ENCODE results near the gene RING1. TPM values are rescaled to one million over a fixed set of nuclear protein-coding genes. Genes with fewer than 3 reads are reported as not detected.
A peak's percentile ranks its signal among the peaks of the same experiment; 100 is the strongest.

Gene RING1
- polyA plus RNA-seq, 1 of the 3 experiments (the other 2 are of a cell fraction): 61.3 TPM

GRCh38 chr6:33248932-33249731 is 40.8 kb downstream of the RING1 start:
- POLR2A ChIA-PET: interaction anchor here (0.8 to 3.0 kb wide), 9 partner anchors 23 to 277 kb away, joined by 3 to 18 read pairs (median 5); partner anchors contain the start of genes B3GALT4, HSD17B8, RING1 and RPS18
- Histone ChIP-seq H3F3A (replicated peaks; ENCODE audit: insufficient read depth) (peaks cover 41% of the 10 kb centered on the region), H3K27me3 (ENCODE audit: insufficient read depth) (no peaks in the 10 kb centered on the region), H4K20me1 (ENCODE audit: insufficient read depth) (no peaks in the 10 kb centered on the region), H3K9me2 (no peaks in the 10 kb centered on the region), H3K9me3 (no peaks in the 10 kb centered on the region), H3K4me2 (peak overlapping the region; percentile 98), H3K79me2 (ENCODE audit: insufficient read depth) (peaks cover 10% of the 10 kb centered on the region; the same call in 1 of the 2 replicates), H3K9ac (peak overlapping the region; percentile 90), H3K36me3 (replicated peaks in 1 of 2; ENCODE audit: control insufficient read depth in 1 of 2, insufficient read depth in 2 of 2, low read length in 1 of 2) (peaks cover 6 to 16% of the 10 kb centered on the region in 2 experiments), H3K27ac (ENCODE audit: low read depth in 2 of 2, low read length in 1 of 2) (peak overlapping the region; percentile 96), H2AFZ (ENCODE audit: low read depth) (peak overlapping the region; percentile 84), H3K4me1 (ENCODE audit: control insufficient read depth in 1 of 2, insufficient read depth in 2 of 2, low read depth in 1 of 2, low read length in 1 of 2) (peaks cover 21 to 30% of the 10 kb centered on the region in 2 experiments), H3K4me3 (ENCODE audit: low read depth in 2 of 2, low read length in 1 of 2) (peak overlapping the region; percentile 62 to 76)
- WGBS (ENCODE audit: low lambda C conversion rate): 0% methylated on average over 14 of the region's 58 CpGs
- CTCF ChIA-PET: interaction anchor here (0.6 to 7.3 kb wide), 58 partner anchors 10 to 839 kb away, joined by 3 to 96 read pairs (median 6); partner anchors contain the start of genes B3GALT4, HLA-DMA, HLA-DMB and HLA-DOA
- peak; percentile 88 for DNase-seq
- no peak for TF ChIP-seq USF2 (IDR thresholded peaks at IDR 0.05; ENCODE audit: borderline replicate concordance, low read depth, low read length)
- TF ChIP-seq RAD21 (IDR thresholded peaks at IDR 0.05; ENCODE audit: low read length): no peak
- TF ChIP-seq NRF1 (IDR thresholded peaks at IDR 0.05; ENCODE audit: low read depth, low read length): peak; percentile 65
- TF ChIP-seq RFX5 (IDR thresholded peaks at IDR 0.05; ENCODE audit: low read length): peak; percentile 85
- TF ChIP-seq RXRA (IDR thresholded peaks at IDR 0.05; ENCODE audit: borderline replicate concordance, low read depth): peak; percentile 70; the same call in 1 of the 2 replicates
- no peak for TF ChIP-seq USF1 (IDR thresholded peaks at IDR 0.05; ENCODE audit: borderline replicate concordance, low read depth)
- TF ChIP-seq IRF3 (IDR thresholded peaks at IDR 0.05; ENCODE audit: low read depth, low read length): peak; percentile 16; the same call in 1 of the 2 replicates
- TF ChIP-seq TEAD4 (IDR thresholded peaks at IDR 0.05; ENCODE audit: borderline replicate concordance, insufficient read depth): no peak
- TF ChIP-seq FOXJ3 (CRISPR knock-in tag; IDR thresholded peaks at IDR 0.05): no peak
- TF ChIP-seq ZBTB33 (IDR thresholded peaks at IDR 0.05; ENCODE audit: borderline replicate concordance, low read depth): no peak
- no peak for TF ChIP-seq YY1 (IDR thresholded peaks at IDR 0.05; ENCODE audit: low read depth)
- no peak for TF ChIP-seq RCOR1 (IDR thresholded peaks at IDR 0.05; ENCODE audit: low read length)
- TF ChIP-seq TAF1 (IDR thresholded peaks at IDR 0.05; ENCODE audit: borderline replicate concordance, low read depth, low read length): peak; percentile 78; the same call in 1 of the 2 replicates
- 0 out of 2 replicates have a peak, but pooled peaks have one; percentile 33 for TF ChIP-seq SIN3A (IDR thresholded peaks at IDR 0.05; ENCODE audit: borderline replicate concordance, low read depth, low read length)
- no peak for TF ChIP-seq EZH2phosphoT487 (IDR thresholded peaks at IDR 0.05; ENCODE audit: borderline replicate concordance, low read depth)
- peak; percentile 59 for TF ChIP-seq GABPA (IDR thresholded peaks at IDR 0.05; ENCODE audit: low read depth)
- TF ChIP-seq PBX3 (IDR thresholded peaks at IDR 0.05): peak; percentile 93
- TF ChIP-seq EP300 (IDR thresholded peaks at IDR 0.05; ENCODE audit: borderline replicate concordance in 1 of 2, low read depth in 1 of 2, low read length in 1 of 2): no peak
- no peak for TF ChIP-seq MEF2A (IDR thresholded peaks at IDR 0.05; ENCODE audit: borderline replicate concordance, low read depth)
- TF ChIP-seq SMC3 (IDR thresholded peaks at IDR 0.05; ENCODE audit: low read depth, low read length): no peak
- no peak for TF ChIP-seq GATA2 (CRISPR knock-in tag; IDR thresholded peaks at IDR 0.05)
- TF ChIP-seq CTCF (IDR thresholded peaks at IDR 0.05): no peak
- no peak for TF ChIP-seq ELF1 (IDR thresholded peaks at IDR 0.05)
- TF ChIP-seq POLR2AphosphoS5 (IDR thresholded peaks at IDR 0.05; ENCODE audit: low read depth, low read length): peak; percentile 85

All from SK-N-SH (cell line).